ENCODE measurements around the gene SEC61B.

- no peak for TF ChIP-seq CTCF (IDR thresholded peaks at IDR 0.05)
- TF ChIP-seq POLR2A (IDR thresholded peaks at IDR 0.05): no peak
These were observed 29.1 kb downstream of the SEC61B start for GRCh38 chr9:99251157-99251556.

Measured in right lobe of liver (tissue), 4 donors.